Central memory CD8-positive, alpha-beta T cell (primary cell): Measurements from ENCODE around the gene MYOF.

ENCODE experiments used
- ATAC-seq: fragments of 150-1000 bp; cut with Tn5 transposase; replicated peaks from 2 replicates; pipeline ENCODE4 v1.10.0; 2022; ENCODE audit warnings: mild to moderate bottlenecking, moderate FRiP score, moderate number of reproducible peaks; ENCODE audit not compliant: poor library complexity, severe bottlenecking; ENCODE audit errors: extremely low read depth
- DNase-seq, 2 donors: peaks; one replicate each; pipeline ENCODE4 v3.0.0; 2021; ENCODE audit warnings: low spot score in 2 of 2
- H3K27ac Mint-ChIP-seq: one replicate; pipeline ENCODE4 v1.8.0; 2022; ENCODE audit warnings: low read depth, mild to moderate bottlenecking, moderate library complexity, mixed read lengths
- H3K27me3 Mint-ChIP-seq: one replicate; pipeline ENCODE4 v1.8.0; 2022; ENCODE audit warnings: mixed read lengths
- H3K36me3 Mint-ChIP-seq: one replicate; pipeline ENCODE4 v1.8.0; 2022; ENCODE audit warnings: mild to moderate bottlenecking, moderate library complexity, mixed read lengths; ENCODE audit not compliant: insufficient read depth
- H3K4me1 Mint-ChIP-seq: one replicate; pipeline ENCODE4 v1.8.0; 2022; ENCODE audit warnings: mixed read lengths
- H3K4me3 Mint-ChIP-seq: one replicate; pipeline ENCODE4 v1.8.0; 2022; ENCODE audit warnings: mild to moderate bottlenecking, moderate library complexity, mixed read lengths
- H3K9me3 Mint-ChIP-seq: one replicate; pipeline ENCODE4 v1.8.0; 2022; ENCODE audit warnings: mixed read lengths

The MYOF gene

DNA sequence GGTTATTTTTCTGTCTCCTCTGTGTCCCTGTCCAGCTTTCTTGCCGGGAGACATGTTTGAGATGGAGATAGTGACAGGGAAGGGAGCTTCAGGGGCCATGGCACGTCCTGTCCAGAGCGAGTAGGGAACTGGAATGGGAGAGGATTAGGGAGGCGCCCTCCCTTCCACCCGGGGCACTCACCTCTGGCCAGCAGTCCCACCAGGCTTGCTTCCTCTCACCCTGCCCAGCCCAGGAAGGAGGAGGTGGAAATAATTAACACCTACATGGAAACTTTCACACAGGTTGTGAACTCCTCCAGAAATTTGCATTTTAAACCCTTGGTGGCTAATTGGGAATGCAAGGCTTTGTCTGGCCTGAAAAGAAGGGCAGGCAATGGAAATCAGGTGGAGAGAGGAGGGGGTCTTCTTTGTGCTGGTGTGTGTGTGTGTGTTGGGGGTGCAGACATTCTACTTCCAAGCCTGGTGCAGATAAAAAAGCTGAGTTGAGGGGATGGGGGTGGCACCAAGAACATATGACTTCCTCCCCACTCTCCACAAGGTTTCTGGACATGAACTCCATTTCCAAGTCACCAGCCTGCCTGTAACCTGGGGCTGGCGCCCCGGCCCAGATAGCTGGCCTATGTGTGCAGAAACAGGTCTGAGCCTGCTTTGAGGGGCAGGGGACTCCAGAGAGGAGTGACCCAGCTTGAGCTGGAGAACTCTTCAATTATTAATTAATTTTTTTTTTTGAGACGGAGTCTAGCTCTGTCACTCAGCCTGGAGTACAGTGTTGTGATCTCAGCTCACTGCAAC, 209.1 kb downstream of the MYOF start:
- ATAC-seq (no peak), DNase-seq (no peak)
- Mint-ChIP-seq H3K9me3 (no peaks in the 10 kb centered on the region), H3K27ac (no peak overlapping the region), H3K27me3 (peaks cover 12% of the 10 kb centered on the region), H3K4me3 (no peak overlapping the region), H3K4me1 (peaks cover 10% of the 10 kb centered on the region), H3K36me3 (no peaks in the 10 kb centered on the region)

DNA sequence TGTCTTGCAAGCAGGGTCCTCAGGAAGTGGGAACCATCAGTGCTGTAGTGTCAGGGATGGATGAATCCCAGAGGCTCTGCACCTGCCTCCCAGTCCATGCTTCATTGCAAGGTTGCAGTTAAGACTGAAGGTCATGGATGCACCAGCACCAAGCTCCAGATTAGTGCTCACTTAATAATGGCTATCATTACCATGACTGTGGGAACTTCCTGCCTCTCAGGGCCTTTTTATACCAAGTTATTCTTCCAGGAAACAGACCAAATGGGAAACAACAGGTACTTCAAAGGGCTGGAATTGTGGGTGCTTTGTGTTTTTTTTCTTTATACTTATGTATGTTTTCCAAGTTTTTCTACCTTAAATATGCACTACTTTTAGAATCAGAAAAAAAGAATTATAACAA, 210.8 kb downstream of the MYOF start:
- peaks cover 10% of the 10 kb centered on the region for H3K4me1 Mint-ChIP-seq
- H3K4me3 Mint-ChIP-seq, result no peak overlapping the region
- H3K27me3 Mint-ChIP-seq, result peaks cover 12% of the 10 kb centered on the region
- DNase-seq (no peak), ATAC-seq (no peak)
- H3K27ac Mint-ChIP-seq, result no peak overlapping the region
- no peaks in the 10 kb centered on the region for H3K36me3 Mint-ChIP-seq
- no peaks in the 10 kb centered on the region for H3K9me3 Mint-ChIP-seq

DNA sequence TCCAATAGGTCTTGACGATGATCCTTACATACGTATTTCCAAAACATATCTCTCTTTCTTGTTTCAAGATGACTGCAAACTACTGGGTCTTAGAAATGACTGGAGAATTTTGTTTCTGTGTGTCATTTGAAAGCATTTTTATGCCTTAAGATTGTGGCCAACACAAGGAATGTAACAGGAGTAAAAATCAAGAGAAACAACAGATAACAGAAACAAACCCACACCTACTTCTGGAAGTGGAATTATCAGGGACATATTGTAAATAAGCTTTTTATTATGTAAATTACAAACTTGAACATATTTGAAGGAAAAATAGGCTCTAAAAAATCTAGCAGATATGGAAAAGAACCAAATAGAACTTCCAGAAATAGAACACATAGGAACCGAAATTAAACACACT, 212.9 kb downstream of the MYOF start:
- Mint-ChIP-seq H3K27me3 (peaks cover 12% of the 10 kb centered on the region), H3K36me3 (no peaks in the 10 kb centered on the region), H3K4me1 (peaks cover 10% of the 10 kb centered on the region), H3K27ac (no peak overlapping the region), H3K4me3 (no peak overlapping the region), H3K9me3 (no peaks in the 10 kb centered on the region)
- ATAC-seq, result no peak
- DNase-seq, result no peak

DNA sequence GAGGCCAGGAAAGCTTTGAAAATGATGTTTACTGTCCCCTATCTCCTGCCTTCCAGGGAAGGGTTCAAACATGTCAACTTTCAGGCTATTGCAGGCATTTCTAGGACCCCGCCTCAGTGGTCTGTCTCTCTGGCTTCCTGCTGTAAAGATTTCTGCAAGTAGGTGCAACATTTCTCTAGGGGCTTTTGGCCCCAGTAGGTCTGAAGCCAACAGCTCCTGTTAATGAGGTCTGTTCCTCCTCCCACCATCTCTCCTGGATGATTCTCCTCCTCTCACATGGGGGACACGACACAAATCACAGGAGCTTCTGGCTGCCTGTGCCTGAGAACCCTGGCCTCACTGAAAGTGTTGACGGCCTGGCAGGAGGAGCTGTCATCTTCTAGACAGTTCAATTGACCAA, 214.1 kb downstream of the MYOF start:
- Mint-ChIP-seq H3K27me3 (peaks cover 12% of the 10 kb centered on the region), H3K9me3 (no peaks in the 10 kb centered on the region), H3K36me3 (no peaks in the 10 kb centered on the region), H3K4me3 (no peak overlapping the region), H3K4me1 (peaks cover 10% of the 10 kb centered on the region), H3K27ac (no peak overlapping the region)
- no peak for ATAC-seq
- DNase-seq, result no peak

DNA sequence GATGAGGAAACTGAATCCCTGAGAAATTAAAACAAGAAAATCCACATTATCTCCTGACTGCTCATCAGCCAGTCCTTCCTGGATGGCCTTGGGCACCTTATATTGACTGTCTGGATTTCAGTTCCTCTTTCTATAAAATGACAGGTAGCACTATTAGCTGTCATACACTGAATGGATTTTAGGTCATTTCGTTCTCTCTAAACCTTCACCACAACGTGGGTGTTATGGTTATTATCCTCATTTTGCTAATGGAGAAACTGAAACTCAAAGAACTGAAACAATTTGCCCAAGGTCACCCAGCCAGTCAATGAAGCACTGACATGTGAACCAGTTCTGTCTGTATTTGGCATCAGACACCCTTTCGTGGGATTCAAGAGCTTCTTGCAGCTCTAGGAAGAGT, 214.6 kb downstream of the MYOF start:
- Mint-ChIP-seq H3K27ac (no peak overlapping the region), H3K4me3 (no peak overlapping the region), H3K36me3 (no peaks in the 10 kb centered on the region)

DNA sequence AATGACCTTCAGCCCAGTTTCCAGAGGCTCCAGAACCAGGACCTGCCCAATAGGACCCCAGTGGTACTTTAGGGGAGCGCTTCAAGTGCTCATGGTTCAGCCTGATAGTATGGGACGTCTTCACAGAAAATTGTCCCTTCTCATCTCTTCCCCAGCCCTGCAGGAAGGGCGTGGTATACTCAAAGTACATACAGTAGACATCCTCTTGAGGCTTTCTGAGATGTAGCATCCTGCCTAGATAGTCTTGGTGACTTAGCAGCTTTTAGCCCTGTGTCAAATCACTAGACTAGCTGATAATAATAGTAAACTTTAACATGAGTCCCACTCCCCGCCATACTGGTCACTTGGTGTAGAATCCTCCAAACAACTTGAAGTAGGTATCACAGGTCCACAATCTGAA, 215.3 kb downstream of the MYOF start:
- ATAC-seq (no peak), DNase-seq (no peak)
- Mint-ChIP-seq H3K9me3 (no peaks in the 10 kb centered on the region), H3K27me3 (peaks cover 12% of the 10 kb centered on the region), H3K36me3 (no peaks in the 10 kb centered on the region), H3K4me1 (peaks cover 10% of the 10 kb centered on the region), H3K4me3 (no peak overlapping the region), H3K27ac (no peak overlapping the region)

More for the DNA sequence above, 214.6 kb downstream of the MYOF start:
- peaks cover 12% of the 10 kb centered on the region for H3K27me3 Mint-ChIP-seq
- no peaks in the 10 kb centered on the region for H3K9me3 Mint-ChIP-seq
- DNase-seq (no peak), ATAC-seq (no peak)
- peaks cover 10% of the 10 kb centered on the region for H3K4me1 Mint-ChIP-seq

DNA sequence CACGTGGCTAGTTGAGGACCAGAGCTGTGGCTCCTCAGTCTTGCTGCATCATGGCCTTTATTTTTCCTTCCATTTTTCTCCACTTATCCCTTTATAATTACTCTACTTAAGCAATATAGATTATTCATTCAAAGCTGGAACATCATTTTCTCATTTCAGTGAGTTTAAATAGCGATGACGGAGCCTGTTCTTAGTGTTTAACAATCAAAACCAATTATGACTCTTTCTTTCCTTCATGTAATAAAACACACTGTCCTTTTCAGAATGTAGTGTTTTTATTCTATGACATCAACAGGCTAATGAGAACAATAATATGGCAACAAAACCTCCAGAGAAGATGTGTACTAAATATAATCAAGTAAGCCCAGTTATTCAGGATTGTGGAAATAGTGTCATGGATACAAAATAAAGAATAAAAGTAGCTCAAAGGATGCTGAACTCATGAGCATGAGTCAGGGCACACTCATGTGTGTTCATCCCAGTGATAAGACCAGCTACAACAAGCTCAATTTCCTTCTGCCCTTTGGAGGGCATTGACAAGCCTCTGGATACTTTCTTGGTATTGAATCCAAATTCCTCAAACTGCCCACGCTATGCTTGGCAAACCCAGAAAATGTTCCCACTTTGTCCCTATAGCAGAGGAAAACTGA, 220.0 kb downstream of the MYOF start:
- Mint-ChIP-seq H3K9me3 (no peaks in the 10 kb centered on the region), H3K4me1 (no peaks in the 10 kb centered on the region), H3K36me3 (no peaks in the 10 kb centered on the region), H3K27ac (no peak overlapping the region), H3K27me3 (no peaks in the 10 kb centered on the region), H3K4me3 (no peak overlapping the region)
- no peak for ATAC-seq
- no peak for DNase-seq

DNA sequence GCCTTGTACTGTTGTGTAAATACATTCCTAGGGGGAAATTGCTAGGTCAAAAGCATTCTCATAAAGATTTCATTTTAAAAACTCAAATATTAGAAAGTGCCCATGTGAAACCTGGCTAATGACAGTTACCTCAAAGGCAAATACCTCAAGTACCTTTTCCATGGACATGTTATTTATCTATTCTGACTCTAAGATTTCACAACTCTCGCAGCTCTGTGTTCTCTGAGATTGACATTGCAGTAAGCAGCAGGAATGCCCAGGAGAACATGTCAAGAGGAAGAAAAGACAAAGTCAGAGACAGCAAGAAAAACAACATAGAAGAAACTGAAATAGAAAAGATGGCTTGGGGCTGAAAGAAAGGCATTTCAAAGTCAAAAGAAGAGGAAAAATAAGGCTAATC, 221.0 kb downstream of the MYOF start:
- Mint-ChIP-seq H3K36me3 (no peaks in the 10 kb centered on the region), H3K9me3 (no peaks in the 10 kb centered on the region), H3K27ac (no peak overlapping the region), H3K4me1 (no peaks in the 10 kb centered on the region), H3K27me3 (no peaks in the 10 kb centered on the region), H3K4me3 (no peak overlapping the region)
- ATAC-seq (no peak), DNase-seq (no peak)

DNA sequence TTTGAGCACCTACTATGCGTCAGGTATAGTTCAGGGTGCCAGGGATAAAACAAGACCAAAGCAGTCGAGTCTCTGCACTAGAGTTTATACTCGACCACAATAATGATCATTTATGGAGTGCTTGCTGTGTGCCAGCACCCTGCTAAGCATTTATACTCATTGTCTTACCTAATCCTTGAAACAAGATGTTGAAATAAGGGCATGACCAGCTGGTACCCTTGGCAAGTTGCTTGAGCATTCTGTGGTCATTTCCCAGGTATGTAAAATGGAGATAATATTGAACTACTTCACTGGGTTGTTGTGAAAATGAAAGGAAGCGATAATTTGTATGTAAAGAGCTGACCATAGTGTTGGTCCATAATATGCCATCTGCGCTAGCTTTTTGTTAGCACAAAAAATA, 223.0 kb downstream of the MYOF start:
- Mint-ChIP-seq H3K27me3 (no peaks in the 10 kb centered on the region), H3K9me3 (no peaks in the 10 kb centered on the region), H3K4me1 (no peaks in the 10 kb centered on the region), H3K27ac (no peak overlapping the region), H3K4me3 (no peak overlapping the region), H3K36me3 (no peaks in the 10 kb centered on the region)
- DNase-seq (no peak), ATAC-seq (no peak)
